IPS DF 4.7 (cell line): ENCODE data around the gene MYO19.
"Not testable (repeated sequence)": the region's sequence is repeated elsewhere in the genome, so short reads cannot be mapped to it uniquely, and the experiment has no call there.

Experiments used
- DNase-seq: peaks from one replicate; pipeline ENCODE4 v3.0.0-alpha.2; 2013; ENCODE audit warnings: low spot score; ENCODE audit errors: extremely low read depth

Gene MYO19

DNA sequence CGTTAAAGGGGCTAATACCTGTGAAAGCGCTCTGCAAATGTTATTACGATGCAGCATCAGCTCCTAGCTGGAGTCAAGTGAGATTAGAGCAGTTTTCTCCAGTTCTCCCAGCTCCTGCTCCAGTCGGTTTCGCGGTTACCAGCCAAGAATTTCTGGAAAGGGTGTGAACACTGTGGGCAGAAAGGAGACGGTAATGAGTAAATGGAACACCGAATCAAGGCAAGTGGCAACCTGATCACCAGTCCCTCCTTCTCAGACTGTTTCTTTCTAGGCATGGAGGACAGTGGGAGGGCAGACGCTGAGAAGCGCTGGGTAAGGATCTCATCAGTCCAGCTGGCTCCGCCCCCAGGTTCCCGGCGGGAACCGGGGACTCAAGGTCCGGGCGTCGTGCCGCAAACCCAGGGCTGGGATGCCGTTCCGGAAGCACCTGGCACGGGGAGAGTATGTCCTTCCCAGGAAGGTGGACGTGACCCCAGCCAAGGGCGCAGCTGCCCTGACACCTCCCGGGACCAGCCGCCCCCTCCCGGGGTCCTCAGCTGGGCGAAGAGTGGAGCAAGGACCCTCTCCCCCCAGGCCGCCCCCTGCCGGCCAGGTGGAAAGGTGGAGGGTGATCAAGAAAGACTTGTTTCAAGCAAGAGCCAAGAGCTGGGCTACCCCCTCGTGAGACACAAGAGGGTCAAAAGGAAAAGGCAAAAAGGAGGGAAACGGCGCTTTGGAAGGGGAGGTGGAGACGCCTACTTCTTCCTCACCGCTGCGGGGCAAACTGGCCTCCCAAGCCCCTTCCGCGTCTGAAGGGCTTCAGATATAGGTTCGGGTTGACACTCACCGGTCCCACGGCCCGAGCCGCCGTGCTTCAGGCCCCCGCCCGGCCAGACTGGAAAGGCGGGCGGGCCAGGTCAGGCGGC is 481 bp downstream of the MYO19 start:
- DNase-seq = no peak

- DNase-seq = no peak
Observed at GRCh38 chr17:36532435-36532975, 2.2 kb downstream of the MYO19 start.

- no peak for DNase-seq
Observed at GRCh38 chr17:36529121-36529520, 5.5 kb downstream of the MYO19 start.

DNA sequence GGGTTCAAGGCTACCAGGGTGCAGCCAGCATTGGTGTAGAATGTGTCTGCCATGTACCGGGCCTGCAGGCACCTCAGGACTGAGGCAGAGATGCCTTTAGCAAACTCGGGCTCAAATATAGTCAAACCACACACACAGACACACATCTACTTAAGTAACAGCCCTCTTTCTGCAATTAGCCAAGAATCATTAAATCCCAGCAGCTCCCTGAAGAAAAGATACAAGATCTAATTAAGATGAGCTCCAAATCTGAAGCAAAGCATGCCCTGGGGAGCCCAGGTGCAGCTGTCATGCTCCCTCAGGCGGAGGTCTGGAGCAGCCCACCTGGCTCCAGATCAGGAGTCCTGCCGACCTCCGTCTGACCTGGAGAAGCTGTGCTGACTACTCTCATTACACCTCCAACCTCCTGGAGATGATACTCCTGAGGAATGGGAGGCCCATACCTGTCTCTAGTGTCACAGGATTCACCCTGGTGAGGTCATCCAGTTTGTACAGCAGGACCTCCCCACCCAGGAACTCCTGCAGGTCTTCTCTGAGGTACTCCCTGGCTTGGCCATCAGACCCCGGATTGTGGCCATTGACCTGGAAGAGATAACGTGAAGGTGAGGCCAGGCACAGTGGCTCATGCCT is 6.9 kb downstream of the MYO19 start:
- DNase-seq = no peak

GRCh38 chr17:36525888-36526287 is 8.8 kb downstream of the MYO19 start:
- no peak for DNase-seq

DNA sequence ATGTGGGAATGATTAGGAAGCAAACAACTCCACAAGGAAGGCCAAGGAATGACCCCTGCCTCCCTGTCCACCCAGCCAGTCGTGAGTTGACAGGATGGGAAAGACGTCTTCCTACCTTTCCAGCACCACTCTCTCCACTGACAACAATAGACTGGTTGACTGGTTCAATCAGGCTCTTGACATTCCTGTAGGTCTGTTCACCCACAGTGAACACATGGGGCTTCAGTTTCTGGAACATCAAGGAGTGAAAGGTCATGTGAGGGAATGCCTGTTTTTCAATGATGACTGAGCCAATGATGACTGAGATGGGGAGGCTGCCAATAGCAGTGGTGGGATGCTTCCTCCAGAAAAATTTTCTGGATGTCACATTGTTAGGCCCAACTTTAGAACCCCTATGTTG is 9.6 kb downstream of the MYO19 start:
- no peak for DNase-seq

GRCh38 chr17:36524428-36524876 is 10.2 kb downstream of the MYO19 start:
- no peak for DNase-seq

DNA sequence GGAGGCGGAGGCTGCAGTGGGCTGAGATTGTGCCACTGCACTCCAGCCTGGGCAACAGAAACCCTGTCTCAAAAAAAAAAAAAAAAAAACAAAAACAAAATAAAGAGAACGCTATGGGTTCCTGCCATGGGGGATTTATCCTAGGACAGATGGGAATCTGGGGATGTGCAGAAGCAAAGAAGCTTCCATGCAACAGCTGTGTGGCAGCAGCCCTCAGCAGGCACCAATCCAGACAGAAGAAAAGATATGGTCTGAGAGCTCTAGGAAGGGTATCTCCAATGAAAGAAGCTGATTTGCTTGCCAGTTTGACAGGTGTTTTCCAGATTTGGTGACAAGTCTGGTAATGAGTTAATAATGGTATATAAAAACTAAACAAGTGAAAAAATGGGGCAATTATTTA is 11.6 kb downstream of the MYO19 start:
- no peak for DNase-seq

DNA sequence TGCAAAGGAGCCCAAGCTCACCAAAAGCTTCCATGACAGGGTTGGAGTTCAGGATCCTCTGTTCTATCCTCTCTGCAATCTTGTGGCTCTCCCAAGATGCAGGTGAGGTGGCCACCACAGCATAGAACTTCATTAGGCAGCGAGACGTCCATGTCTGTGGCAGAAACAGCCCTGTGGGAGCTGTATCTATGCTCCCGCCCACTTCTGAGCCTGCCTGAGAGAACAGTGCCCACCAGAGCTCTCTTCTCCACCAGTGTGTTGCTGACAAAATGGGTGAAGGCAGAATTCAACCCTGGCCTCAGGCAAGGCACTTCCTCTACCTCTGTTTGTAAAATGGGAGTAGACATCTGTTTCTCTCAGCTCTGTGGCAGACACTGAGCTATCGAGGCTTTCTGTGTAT is 18.8 kb downstream of the MYO19 start:
- DNase-seq = no peak

DNA sequence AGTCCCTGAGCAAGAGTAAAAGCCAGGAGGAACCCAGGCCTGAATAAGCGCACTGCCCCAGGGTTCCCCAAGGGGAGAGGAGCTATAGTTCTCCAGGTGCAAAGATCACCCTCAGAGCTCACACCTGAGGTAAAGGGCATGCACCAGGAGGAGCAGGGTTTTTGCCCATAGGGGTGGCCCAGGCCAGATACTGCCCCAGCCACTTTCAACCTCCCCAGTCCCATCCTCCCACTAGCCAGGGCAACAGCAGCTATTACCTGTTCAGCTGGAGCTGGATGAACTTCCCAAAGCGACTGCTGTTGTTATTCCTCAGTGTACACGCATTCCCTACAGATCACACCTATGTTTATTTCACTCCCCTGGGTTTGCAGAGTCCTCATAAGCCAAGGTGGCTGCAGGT is 19.8 kb downstream of the MYO19 start:
- no peak for DNase-seq

DNA sequence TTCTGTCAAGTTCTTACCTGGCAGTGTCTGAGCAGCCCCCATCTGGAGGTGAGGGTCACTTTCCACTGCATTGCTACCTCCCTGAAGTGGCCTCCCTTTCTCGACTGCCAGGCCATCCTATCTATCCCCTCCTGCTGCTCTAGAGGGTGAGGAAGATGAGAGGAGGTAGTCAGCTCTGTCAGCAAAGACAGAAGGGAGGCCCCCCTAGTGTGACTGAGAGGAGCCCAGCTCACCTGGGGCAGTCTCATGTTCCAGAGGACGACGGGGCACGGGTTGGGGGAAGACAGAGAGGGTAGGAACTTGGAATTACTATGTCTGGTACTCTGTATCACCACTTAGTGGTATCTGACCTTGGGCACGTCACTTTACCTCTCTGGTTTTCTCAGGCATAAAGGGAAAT is 22.0 kb downstream of the MYO19 start:
- DNase-seq = no peak

GRCh38 chr17:36511216-36511615 is 23.5 kb downstream of the MYO19 start:
- DNase-seq = no peak

DNA sequence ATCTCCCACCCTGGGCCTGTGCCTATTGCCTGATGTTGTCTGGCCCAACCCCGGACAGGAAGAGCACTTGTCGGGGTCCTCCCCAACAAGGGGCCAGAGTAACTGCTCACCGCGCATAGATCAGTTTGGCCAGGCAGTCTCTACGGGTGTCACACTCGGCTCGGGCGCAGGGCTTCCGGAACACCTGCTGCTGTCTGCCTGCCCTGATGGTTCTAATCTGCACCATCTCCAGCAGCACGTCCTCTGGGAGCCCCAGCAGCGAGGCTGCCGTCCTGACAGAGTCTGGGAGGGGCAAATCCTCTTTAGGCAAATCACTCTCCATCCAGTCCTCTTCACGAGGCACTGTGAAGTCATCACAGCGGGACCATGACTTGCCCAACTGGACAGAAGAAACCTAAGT is 24.0 kb downstream of the MYO19 start:
- DNase-seq = no peak

- no peak for DNase-seq
Observed at GRCh38 chr17:36509272-36509985, 25.2 kb downstream of the MYO19 start.

DNA sequence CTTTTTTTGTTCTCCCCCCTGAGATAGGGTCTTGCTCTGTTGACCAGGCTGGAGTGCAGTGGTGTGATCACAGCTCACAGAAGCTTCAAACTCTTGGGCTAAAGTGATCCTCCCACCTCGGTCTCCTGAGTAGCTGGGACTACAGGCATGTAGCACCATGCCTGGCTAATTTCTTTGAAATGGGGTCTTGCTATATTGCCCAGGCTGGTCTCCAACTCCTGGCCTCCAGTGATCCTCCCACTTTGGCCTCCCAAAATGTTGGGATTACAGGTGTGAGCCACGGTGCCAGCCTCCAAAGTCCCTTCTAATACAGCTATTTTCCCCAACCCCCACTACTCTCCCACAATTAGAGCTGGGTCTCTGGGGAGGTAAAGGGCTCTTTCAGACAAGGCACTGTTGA is 26.2 kb downstream of the MYO19 start:
- DNase-seq = not testable (repeated sequence)

GRCh38 chr17:36507266-36507665 is 27.4 kb downstream of the MYO19 start:
- DNase-seq = no peak

GRCh38 chr17:36506831-36507230 is 27.8 kb downstream of the MYO19 start:
- no peak for DNase-seq

- no peak for DNase-seq
Observed at GRCh38 chr17:36506249-36506826, 28.3 kb downstream of the MYO19 start.

DNA sequence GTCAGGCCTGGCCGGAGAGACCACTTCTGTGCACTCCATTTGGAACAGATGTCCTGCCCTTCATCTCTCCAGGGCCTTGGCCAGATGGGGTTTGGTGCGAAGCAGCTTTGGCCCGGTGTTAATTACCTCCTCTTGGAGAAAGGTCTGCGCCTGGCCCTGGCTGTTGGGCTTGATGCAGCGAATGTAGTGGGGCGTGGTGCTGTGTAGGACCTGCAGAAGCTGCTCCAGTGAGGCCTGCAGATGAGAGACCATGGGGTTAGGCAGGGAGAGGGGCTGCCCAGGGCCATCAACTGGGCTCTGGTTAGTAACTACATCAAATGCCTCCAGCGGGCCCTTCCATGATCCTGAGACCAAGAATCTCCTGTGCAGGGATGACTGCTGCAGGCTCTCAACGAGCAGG is 29.5 kb downstream of the MYO19 start:
- no peak for DNase-seq

DNA sequence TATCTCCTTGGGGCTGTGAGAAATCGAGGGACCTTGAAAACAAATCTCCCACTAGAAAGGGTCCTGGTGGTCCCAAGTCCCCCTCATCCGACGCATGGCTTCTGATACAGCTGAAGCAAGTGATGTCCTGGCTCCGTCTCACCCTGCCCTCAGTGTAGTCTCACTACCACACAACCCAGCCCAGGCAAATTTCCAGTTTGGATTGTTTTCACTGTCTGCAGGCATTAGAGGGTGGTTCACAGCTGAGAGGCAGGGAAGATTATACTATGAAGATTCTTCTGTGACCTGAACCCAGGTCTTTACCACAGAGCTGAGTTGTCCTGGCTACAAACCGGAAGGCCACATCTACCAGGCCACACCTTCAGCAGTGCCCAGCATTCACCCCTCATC is 30.5 kb downstream of the MYO19 start:
- DNase-seq = no peak

DNA sequence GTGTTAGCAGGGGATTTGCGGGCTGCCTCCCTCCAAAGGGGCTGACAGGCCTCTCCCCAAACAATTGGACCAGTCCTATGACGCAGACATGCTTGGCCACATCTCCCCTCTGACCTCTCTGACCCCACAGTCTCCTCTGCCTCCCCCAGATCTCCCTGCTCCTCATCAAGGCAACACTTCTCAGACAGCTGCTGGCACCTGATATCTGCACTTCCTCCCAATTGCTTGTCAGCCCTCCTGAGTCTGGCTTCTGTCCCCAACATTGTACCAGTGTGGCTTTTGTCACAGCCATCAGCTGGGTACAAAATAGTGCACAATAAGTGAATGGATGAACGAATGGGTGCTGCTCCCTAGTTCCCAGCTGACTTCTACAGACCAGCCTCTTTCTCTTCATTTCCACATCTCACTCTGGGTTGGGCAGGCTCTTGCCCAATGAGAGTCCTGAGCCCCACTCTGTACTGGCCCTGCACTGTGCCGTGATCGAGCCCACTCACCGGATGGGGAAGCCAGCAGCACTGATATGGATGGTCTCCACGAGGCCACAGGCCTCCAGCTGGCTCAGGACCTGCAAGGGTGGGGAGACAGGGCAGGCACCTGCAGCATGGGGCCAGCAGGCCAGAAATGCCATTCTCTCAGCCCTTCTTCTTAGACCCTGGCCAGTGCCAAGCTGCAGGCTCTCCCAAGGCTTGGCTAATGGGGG is 31.1 kb downstream of the MYO19 start:
- DNase-seq = no peak
